Erythroblast (primary cell): ENCODE results near the gene CTIF.

ENCODE experiments used
- GATA1 ChIP-seq: IDR thresholded peaks from 2 replicates; pipeline ENCODE4 v1.6.1; 2011; ENCODE audit warnings: low read depth, mild to moderate bottlenecking, control low read depth, low read length, moderate library complexity
- POLR2A ChIP-seq: IDR thresholded peaks from 2 replicates; pipeline ENCODE4 v1.6.1; 2011; ENCODE audit warnings: mild to moderate bottlenecking, low read length

- TF ChIP-seq POLR2A = no peak
- no peak for TF ChIP-seq GATA1
Observed at GRCh38 chr18:48541026-48541746, 2.4 kb downstream of the CTIF start.
